HepG2 (cell line): ENCODE data around the gene SCART1. TPM values are rescaled to one million over a fixed set of nuclear protein-coding genes. Genes with fewer than 3 reads are reported as not detected.

ENCODE experiments used
- FOXA1 ChIP-seq, 2 experiments: fragments of 450-650 bp in 1 of 2; sonication (generic) in 1 of 2; formaldehyde crosslinking in 1 of 2; IDR thresholded peaks; 2 replicates each; pipeline versions ENCODE4 v1.4.0 to v1.6.1; 2016 to 2020; ENCODE audit warnings: missing genetic modification reagents in 1 of 2
- MXI1 ChIP-seq: IDR thresholded peaks from 3 replicates; pipeline ENCODE4 v1.6.1; 2012; ENCODE audit warnings: low read depth, low read length, inconsistent platforms, borderline replicate concordance
- NFATC3 ChIP-seq: sonication (generic); formaldehyde crosslinking; IDR thresholded peaks from 2 replicates; pipeline ENCODE4 v1.5.1; 2020; ENCODE audit warnings: mild to moderate bottlenecking, missing genetic modification reagents
- PHB2 ChIP-seq: fragments of 450-650 bp; IDR thresholded peaks from 2 replicates; pipeline ENCODE4 v1.6.1; 2018; ENCODE audit not compliant: partially characterized antibody
- RAD21 ChIP-seq: fragments of 450-650 bp; formaldehyde crosslinking; IDR thresholded peaks from 2 replicates; pipeline ENCODE4 v1.5.0; 2020; ENCODE audit warnings: mild to moderate bottlenecking
- SRSF4 ChIP-seq: fragments of 200-400 bp; formaldehyde crosslinking; IDR thresholded peaks from one replicate; pipeline ENCODE4 v1.6.1; 2018; ENCODE audit warnings: mild to moderate bottlenecking, low read depth, low read length, moderate library complexity; ENCODE audit not compliant: poor library complexity, severe bottlenecking
- TAF1 ChIP-seq: sonication (generic); formaldehyde crosslinking; IDR thresholded peaks from 2 replicates; pipeline ENCODE4 v1.4.0; 2020; ENCODE audit warnings: missing genetic modification reagents
- XRCC5 ChIP-seq: fragments of 200-400 bp; formaldehyde crosslinking; optimal IDR thresholded peaks from 2 replicates; pipeline ENCODE3; 2017; ENCODE audit warnings: mild to moderate bottlenecking, low read length
- ZNF263 ChIP-seq: sonication (generic); formaldehyde crosslinking; IDR thresholded peaks from 2 replicates; pipeline ENCODE4 v1.4.0; 2020; ENCODE audit warnings: missing genetic modification reagents
- ZNF33A ChIP-seq: sonication (generic); formaldehyde crosslinking; IDR thresholded peaks from 2 replicates; pipeline ENCODE4 v1.5.1; 2020; ENCODE audit warnings: missing genetic modification reagents, mild to moderate bottlenecking, moderate library complexity, borderline replicate concordance
- ZNF605 ChIP-seq: sonication (generic); formaldehyde crosslinking; IDR thresholded peaks from 2 replicates; pipeline ENCODE4 v1.8.0; 2022; ENCODE audit warnings: mild to moderate bottlenecking, missing genetic modification reagents
- ZNF720 ChIP-seq: sonication (generic); formaldehyde crosslinking; IDR thresholded peaks from 2 replicates; pipeline ENCODE4 v1.4.0; 2020; ENCODE audit warnings: missing genetic modification reagents
- polyA plus RNA-seq, 8 experiments: library from polyadenylated mRNA; depleted of rRNA in 3 of 8; stranded (reverse) in 7 of 8; unstranded in 1 of 8; fragments of >200 nt; fragmentation: Illumina TruSeq in 4 of 8; extraction: Trizol in 4 of 8; gene quantifications; 2 replicates each; pipeline versions ENCODE4 v1.2.1 to v1.2.3, GENCODE V29; 2011 to 2016; ENCODE audit warnings: low read depth in 4 of 8, missing spikeins in 1 of 8, mixed read lengths in 1 of 8; ENCODE audit not compliant: insufficient read depth in 1 of 8
- total RNA-seq, 5 experiments: library from RNA; depleted of rRNA; stranded (reverse); fragments of >200 nt; fragmentation: Illumina TruSeq; extraction: Trizol; gene quantifications; 2 replicates each; pipeline ENCODE4 v1.2.3, GENCODE V29; 2016; ENCODE audit warnings: low read depth in 1 of 5
- TF ChIP-seq, protein P1 (sequence below): sonication (generic); formaldehyde crosslinking; conservative IDR thresholded peaks from 2 replicates; pipeline ENCODE4 v1.5.0; 2020; ENCODE audit warnings: missing genetic modification reagents
- TF ChIP-seq, protein P2 (sequence below): sonication (generic); formaldehyde crosslinking; IDR thresholded peaks from 2 replicates; pipeline ENCODE4 v1.8.0; 2022; ENCODE audit warnings: mild to moderate bottlenecking, missing genetic modification reagents, borderline replicate concordance
- TF ChIP-seq, protein P3 (sequence below): sonication (generic); formaldehyde crosslinking; IDR thresholded peaks from 2 replicates; pipeline ENCODE4 v1.4.0; 2020; ENCODE audit warnings: missing genetic modification reagents

SCART1 gene
- total and polyA plus RNA-seq, 2 of the 13 experiments (the other 11 are each of a cell fraction or from before 2014, with no cell fraction given): 0.46 to 1.1 TPM

DNA sequence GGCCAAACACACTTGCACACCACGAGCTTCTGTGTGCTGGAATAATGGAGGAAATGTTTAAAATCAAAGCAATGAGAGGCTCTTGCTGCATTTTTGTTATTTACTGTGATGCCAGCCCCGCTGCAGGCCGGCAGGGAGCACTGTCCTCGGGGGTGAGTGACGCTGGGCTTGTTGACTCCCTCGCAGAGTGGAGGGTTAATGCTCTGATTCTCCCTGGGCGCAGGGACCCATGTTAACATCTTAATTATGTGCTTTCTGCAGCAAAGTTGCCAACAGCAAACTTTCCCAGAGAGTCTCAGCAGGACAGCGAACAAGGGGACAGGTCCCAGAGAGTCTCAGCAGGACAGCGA is 22.9 kb downstream of the SCART1 start (continued):
- TF ChIP-seq, protein P1, sequence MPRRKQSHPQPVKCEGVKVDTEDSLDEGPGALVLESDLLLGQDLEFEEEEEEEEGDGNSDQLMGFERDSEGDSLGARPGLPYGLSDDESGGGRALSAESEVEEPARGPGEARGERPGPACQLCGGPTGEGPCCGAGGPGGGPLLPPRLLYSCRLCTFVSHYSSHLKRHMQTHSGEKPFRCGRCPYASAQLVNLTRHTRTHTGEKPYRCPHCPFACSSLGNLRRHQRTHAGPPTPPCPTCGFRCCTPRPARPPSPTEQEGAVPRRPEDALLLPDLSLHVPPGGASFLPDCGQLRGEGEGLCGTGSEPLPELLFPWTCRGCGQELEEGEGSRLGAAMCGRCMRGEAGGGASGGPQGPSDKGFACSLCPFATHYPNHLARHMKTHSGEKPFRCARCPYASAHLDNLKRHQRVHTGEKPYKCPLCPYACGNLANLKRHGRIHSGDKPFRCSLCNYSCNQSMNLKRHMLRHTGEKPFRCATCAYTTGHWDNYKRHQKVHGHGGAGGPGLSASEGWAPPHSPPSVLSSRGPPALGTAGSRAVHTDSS (CRISPR knock-in tag): no peak
- no peak for TF ChIP-seq ZNF720 (CRISPR knock-in tag)
- TF ChIP-seq RAD21 (CRISPR knock-in tag): 0 out of 2 replicates have a peak, but pooled peaks have one; percentile 14
- TF ChIP-seq SRSF4: no peak
- no peak for TF ChIP-seq PHB2
- peak; percentile 81 for TF ChIP-seq ZNF263 (CRISPR knock-in tag)
- no peak for TF ChIP-seq ZNF605 (CRISPR knock-in tag)
- TF ChIP-seq TAF1 (CRISPR knock-in tag): no peak
- no peak for TF ChIP-seq FOXA1 (IDR thresholded peaks at IDR 0.05)
- peak; percentile 47; the same call in 1 of the 2 replicates for TF ChIP-seq FOXA1 (CRISPR knock-in tag; IDR thresholded peaks at IDR 0.05)
- TF ChIP-seq MXI1: no peak
- TF ChIP-seq XRCC5: peak; percentile 63
- no peak for TF ChIP-seq ZNF33A (CRISPR knock-in tag)
- TF ChIP-seq, protein P2, sequence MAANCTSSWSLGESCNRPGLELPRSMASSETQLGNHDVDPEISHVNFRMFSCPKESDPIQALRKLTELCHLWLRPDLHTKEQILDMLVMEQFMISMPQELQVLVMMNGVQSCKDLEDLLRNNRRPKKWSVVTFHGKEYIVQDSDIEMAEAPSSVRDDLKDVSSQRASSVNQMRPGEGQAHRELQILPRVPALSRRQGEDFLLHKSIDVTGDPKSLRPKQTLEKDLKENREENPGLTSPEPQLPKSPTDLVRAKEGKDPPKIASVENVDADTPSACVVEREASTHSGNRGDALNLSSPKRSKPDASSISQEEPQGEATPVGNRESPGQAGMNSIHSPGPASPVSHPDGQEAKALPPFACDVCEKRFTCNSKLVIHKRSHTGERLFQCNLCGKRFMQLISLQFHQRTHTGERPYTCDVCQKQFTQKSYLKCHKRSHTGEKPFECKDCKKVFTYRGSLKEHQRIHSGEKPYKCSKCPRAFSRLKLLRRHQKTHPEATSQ (CRISPR knock-in tag): no peak
- TF ChIP-seq NFATC3 (CRISPR knock-in tag): no peak
- TF ChIP-seq, protein P3, sequence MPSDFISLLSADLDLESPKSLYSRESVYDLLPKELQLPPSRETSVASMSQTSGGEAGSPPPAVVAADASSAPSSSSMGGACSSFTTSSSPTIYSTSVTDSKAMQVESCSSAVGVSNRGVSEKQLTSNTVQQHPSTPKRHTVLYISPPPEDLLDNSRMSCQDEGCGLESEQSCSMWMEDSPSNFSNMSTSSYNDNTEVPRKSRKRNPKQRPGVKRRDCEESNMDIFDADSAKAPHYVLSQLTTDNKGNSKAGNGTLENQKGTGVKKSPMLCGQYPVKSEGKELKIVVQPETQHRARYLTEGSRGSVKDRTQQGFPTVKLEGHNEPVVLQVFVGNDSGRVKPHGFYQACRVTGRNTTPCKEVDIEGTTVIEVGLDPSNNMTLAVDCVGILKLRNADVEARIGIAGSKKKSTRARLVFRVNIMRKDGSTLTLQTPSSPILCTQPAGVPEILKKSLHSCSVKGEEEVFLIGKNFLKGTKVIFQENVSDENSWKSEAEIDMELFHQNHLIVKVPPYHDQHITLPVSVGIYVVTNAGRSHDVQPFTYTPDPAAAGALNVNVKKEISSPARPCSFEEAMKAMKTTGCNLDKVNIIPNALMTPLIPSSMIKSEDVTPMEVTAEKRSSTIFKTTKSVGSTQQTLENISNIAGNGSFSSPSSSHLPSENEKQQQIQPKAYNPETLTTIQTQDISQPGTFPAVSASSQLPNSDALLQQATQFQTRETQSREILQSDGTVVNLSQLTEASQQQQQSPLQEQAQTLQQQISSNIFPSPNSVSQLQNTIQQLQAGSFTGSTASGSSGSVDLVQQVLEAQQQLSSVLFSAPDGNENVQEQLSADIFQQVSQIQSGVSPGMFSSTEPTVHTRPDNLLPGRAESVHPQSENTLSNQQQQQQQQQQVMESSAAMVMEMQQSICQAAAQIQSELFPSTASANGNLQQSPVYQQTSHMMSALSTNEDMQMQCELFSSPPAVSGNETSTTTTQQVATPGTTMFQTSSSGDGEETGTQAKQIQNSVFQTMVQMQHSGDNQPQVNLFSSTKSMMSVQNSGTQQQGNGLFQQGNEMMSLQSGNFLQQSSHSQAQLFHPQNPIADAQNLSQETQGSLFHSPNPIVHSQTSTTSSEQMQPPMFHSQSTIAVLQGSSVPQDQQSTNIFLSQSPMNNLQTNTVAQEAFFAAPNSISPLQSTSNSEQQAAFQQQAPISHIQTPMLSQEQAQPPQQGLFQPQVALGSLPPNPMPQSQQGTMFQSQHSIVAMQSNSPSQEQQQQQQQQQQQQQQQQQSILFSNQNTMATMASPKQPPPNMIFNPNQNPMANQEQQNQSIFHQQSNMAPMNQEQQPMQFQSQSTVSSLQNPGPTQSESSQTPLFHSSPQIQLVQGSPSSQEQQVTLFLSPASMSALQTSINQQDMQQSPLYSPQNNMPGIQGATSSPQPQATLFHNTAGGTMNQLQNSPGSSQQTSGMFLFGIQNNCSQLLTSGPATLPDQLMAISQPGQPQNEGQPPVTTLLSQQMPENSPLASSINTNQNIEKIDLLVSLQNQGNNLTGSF (CRISPR knock-in tag): no peak
- TF ChIP-seq, all 625 proteins: peak for 6
